ENCODE results near the gene OR11H6. TPM values are rescaled to one million over a fixed set of nuclear protein-coding genes. Genes with fewer than 3 reads are reported as not detected.

Gene OR11H6, protein sequence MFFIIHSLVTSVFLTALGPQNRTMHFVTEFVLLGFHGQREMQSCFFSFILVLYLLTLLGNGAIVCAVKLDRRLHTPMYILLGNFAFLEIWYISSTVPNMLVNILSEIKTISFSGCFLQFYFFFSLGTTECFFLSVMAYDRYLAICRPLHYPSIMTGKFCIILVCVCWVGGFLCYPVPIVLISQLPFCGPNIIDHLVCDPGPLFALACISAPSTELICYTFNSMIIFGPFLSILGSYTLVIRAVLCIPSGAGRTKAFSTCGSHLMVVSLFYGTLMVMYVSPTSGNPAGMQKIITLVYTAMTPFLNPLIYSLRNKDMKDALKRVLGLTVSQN
- not detected in 2 replicates for total RNA-seq (ENCODE audit: low replicate concordance)

DNA sequence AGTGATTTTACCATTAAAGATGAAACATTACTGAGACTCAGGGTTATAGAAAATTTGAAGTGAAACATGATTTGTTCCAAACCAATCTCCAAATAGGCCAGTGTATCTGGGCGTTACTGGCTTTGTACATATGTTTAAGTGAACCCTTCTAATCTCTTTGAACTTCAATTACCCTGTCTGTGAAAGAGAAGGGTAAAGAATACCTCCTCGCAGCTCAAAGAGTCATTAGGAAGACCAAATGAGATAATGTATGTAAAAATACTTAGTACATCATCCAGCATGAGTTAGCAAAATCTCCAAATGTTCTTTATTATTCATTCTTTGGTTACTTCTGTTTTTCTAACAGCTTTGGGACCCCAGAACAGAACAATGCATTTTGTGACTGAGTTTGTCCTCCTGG, at the start of gene OR11H6:
Gene OR11H6 (plus strand): TSS at position 301 of the 400 bp plus-strand sequence. CDS start 0 bp downstream, at position 301.

DNA sequence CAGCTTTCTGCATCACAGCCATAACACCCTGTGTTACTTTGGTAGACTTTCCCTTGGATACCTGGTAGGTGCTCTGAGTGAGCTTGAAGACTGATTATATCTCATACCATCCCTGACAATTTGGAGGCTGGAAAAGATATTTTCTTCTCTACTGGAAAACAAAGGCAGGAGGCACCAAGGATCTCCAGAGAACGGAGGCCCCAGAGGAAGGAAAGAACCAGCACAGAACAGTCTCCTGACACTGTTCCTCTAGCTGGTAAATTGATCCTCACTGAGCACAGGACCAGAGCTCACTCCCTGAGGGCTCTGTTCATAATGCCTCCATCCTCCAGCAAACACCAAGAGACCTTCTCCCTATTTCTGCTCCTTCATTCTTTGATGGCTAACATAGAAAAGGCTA, 32.9 kb upstream of the OR11H6 start, which contains the start of gene OR11G2:
Gene OR11G2 (plus strand): TSS at position 301 of the 400 bp plus-strand sequence. CDS start 6,542 bp downstream, outside the sequence.

DNA sequence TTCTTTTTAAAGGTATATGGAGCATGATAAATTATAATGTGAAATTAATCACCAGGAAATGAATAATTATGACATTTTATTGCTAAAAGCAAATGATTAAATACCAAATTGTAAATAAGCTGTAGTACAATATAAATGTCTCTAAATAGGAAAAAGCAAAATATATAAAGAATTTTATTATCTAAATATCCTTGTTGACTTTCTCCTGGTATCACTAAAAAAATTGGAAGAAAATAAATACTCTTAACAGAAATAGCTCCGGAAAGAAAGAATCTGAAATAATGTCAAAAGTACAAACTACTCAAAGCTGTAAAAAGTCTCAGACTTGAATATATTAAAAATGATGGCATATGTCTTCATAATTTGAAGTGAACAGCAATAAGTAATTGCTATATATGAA, 5.2 kb downstream of the OR11H6 start, which contains the start of gene OR11H7:
Gene OR11H7 (plus strand): TSS at position 301 of the 400 bp plus-strand sequence.

Other genes starting within 250 kb of the OR11H6 start
- gene OR4K15, start 248.1 kb upstream of the OR11H6 start, total RNA-seq (ENCODE audit: low replicate concordance), result not detected in 2 replicates
- gene OR4Q2, start 221.5 kb upstream of the OR11H6 start, total RNA-seq (ENCODE audit: low replicate concordance), result not detected in 2 replicates
- gene OR4K14, start 204.4 kb upstream of the OR11H6 start, total RNA-seq (ENCODE audit: low replicate concordance), result not detected in 2 replicates
- not detected in 2 replicates for gene OR4K13, start 187.7 kb upstream of the OR11H6 start, total RNA-seq (ENCODE audit: low replicate concordance)
- not detected in 2 replicates for gene OR4L1, start 163.7 kb upstream of the OR11H6 start, total RNA-seq (ENCODE audit: low replicate concordance)
- not detected in 2 replicates for gene OR4K17, start 113.0 kb upstream of the OR11H6 start, total RNA-seq (ENCODE audit: low replicate concordance)
- gene OR4N5, start 84.9 kb upstream of the OR11H6 start, total RNA-seq (ENCODE audit: low replicate concordance), result not detected in 2 replicates
- gene OR11G2, start 32.8 kb upstream of the OR11H6 start, total RNA-seq (ENCODE audit: low replicate concordance), result not detected in 2 replicates
- not detected in 2 replicates for gene OR11H7, start 5.3 kb downstream of the OR11H6 start, total RNA-seq (ENCODE audit: low replicate concordance)
- gene OR11H4, start 15.6 kb downstream of the OR11H6 start, total RNA-seq (ENCODE audit: low replicate concordance), result not detected in 2 replicates
- 21.8 and 53.5 TPM in 2 replicates for gene TTC5, start 82.2 kb downstream of the OR11H6 start, total RNA-seq (ENCODE audit: low replicate concordance)
- gene CCNB1IP1, start 109.6 kb downstream of the OR11H6 start, total RNA-seq (ENCODE audit: low replicate concordance), result 31.5 and 46.5 TPM in 2 replicates
- 5.5 and 6.7 TPM in 2 replicates for gene PARP2, start 119.9 kb downstream of the OR11H6 start, total RNA-seq (ENCODE audit: low replicate concordance)
- gene TEP1, start 189.8 kb downstream of the OR11H6 start, total RNA-seq (ENCODE audit: low replicate concordance), result 13.6 and 13.8 TPM in 2 replicates
- 0.23 TPM in 1 of 2 replicates, not detected in the other for gene KLHL33, start 212.5 kb downstream of the OR11H6 start, total RNA-seq (ENCODE audit: low replicate concordance)
- 23.1 and 32.9 TPM in 2 replicates for gene OSGEP, start 231.1 kb downstream of the OR11H6 start, total RNA-seq (ENCODE audit: low replicate concordance)
- gene APEX1, start 231.5 kb downstream of the OR11H6 start, total RNA-seq (ENCODE audit: low replicate concordance), result 74.9 and 95.9 TPM in 2 replicates
- 17.0 and 19.8 TPM in 2 replicates for gene PIP4P1, start 237.7 kb downstream of the OR11H6 start, total RNA-seq (ENCODE audit: low replicate concordance)
- 26.4 and 48.6 TPM in 2 replicates for gene PNP, start 245.7 kb downstream of the OR11H6 start, total RNA-seq (ENCODE audit: low replicate concordance)

Data from smooth muscle cell of the coronary artery (primary cell).